HCT116 (cell line): Measurements from ENCODE around the gene OR2B2. TPM values are rescaled to one million over a fixed set of nuclear protein-coding genes. Genes with fewer than 3 reads are reported as not detected.
A peak's percentile ranks its signal among the peaks of the same experiment; 100 is the strongest.

Experiments
- ATAC-seq: fragments of 200-7000 bp; cut with Tn5 transposase; 2 replicates; pipeline ENCODE4 v1.9.1; 2020; ENCODE audit warnings: mild to moderate bottlenecking, moderate library complexity
- BruUV-seq: library from RNA; stranded (reverse); fragments of 400-500 nt; replicated peaks from 2 replicates; lab custom pipeline; 2021; lab: Mats Ljungman, UMichigan
- CTCF ChIA-PET: fragments of 300-600 bp; sonication (Branson Sonifier 250); formaldehyde crosslinking; loops from one replicate; lab custom pipeline; 2021; ENCODE audit warnings: antibody characterized with exemption; lab: Charles Lee
- POLR2A ChIA-PET: fragments of 300-600, 350-600 bp; sonication (Branson Sonifier 250); formaldehyde crosslinking; loops from one replicate; lab custom pipeline; 2021; ENCODE audit warnings: antibody characterized with exemption; lab: Charles Lee
- RAD21 ChIA-PET, 2 experiments: fragments of 300-600 bp; sonication (Branson Sonifier 250); formaldehyde crosslinking; loops; one replicate each; lab custom pipeline; 2023; ENCODE audit warnings: low total read pairs in 2 of 2; ENCODE audit not compliant: uncharacterized antibody in 2 of 2, unreplicated experiment in 2 of 2, low non-redundant PET in 1 of 2; lab: Charles Lee
- DNase-seq: peaks from one replicate; pipeline ENCODE4 v3.0.0-alpha.2; 2010; ENCODE audit warnings: low read depth, low spot score
- H2AFZ ChIP-seq: fragments of 200-600 bp; shearing (Covaris generic), sonication (generic); 2 replicates; pipeline ENCODE4 v1.6.1; 2017; ENCODE audit warnings: low read depth, mixed run types, mixed read lengths, antibody characterized with exemption, low read length; ENCODE audit not compliant: poor library complexity, severe bottlenecking
- H3K27ac ChIP-seq: 2 replicates; pipeline ENCODE4 v1.5.1; 2012; ENCODE audit warnings: low read depth, low read length
- H3K27me3 ChIP-seq: fragments of 200-600 bp; sonication (generic); 2 replicates; pipeline ENCODE4 v1.6.1; 2016; ENCODE audit warnings: mixed run types, low read length, mixed read lengths; ENCODE audit not compliant: insufficient read depth
- H3K36me3 ChIP-seq, 2 experiments: fragments of 200-500 bp in 1 of 2; fragments of 200-600 bp in 1 of 2; sonication (Bioruptor generic) in 1 of 2; sonication (generic) in 1 of 2; 2 replicates each; pipeline versions ENCODE4 v1.5.1 to v1.6.1; 2014 to 2016; ENCODE audit warnings: low read length in 2 of 2, inconsistent platforms in 1 of 2, mixed read lengths in 1 of 2, mixed run types in 1 of 2; ENCODE audit not compliant: insufficient read depth in 2 of 2, control insufficient read depth in 1 of 2
- H3K4me1 ChIP-seq, 2 experiments: fragments of 200-600 bp in 1 of 2; sonication (generic) in 1 of 2; 2 replicates each; pipeline versions ENCODE4 v1.5.1 to v1.6.1; 2012 to 2017; ENCODE audit warnings: low read length in 2 of 2, inconsistent platforms in 1 of 2, mild to moderate bottlenecking in 1 of 2, mixed read lengths in 1 of 2, mixed run types in 1 of 2, moderate library complexity in 1 of 2; ENCODE audit not compliant: insufficient read depth in 2 of 2, control insufficient read depth in 1 of 2
- H3K4me2 ChIP-seq: fragments of 200-600 bp; sonication (generic); 2 replicates; pipeline ENCODE4 v1.6.1; 2017; ENCODE audit warnings: mixed run types, low read length, mixed read lengths
- H3K4me3 ChIP-seq, 2 experiments: fragments of 200-600 bp in 1 of 2; sonication (generic) in 1 of 2; replicated peaks in 1 of 2; 2 replicates each; pipeline ENCODE4 v1.5.1; 2011 to 2016; ENCODE audit warnings: low read length in 2 of 2, control low read depth in 1 of 2, low read depth in 1 of 2, mild to moderate bottlenecking in 1 of 2, mixed read lengths in 1 of 2, mixed run types in 1 of 2
- H3K79me2 ChIP-seq: fragments of 200-600 bp; sonication (generic); 2 replicates; pipeline ENCODE4 v1.6.1; 2017; ENCODE audit warnings: mild to moderate bottlenecking, mixed run types, low read length, moderate library complexity, mixed read lengths; ENCODE audit not compliant: insufficient read depth
- H3K9ac ChIP-seq: fragments of 200-600 bp; sonication (generic); 2 replicates; pipeline ENCODE4 v1.6.1; 2016; ENCODE audit warnings: low read length, mixed read lengths
- H3K9me2 ChIP-seq: fragments of 200-600 bp; sonication (generic), shearing (Covaris generic); 2 replicates; pipeline ENCODE4 v1.6.1; 2017; ENCODE audit warnings: mixed run types, mild to moderate bottlenecking, moderate library complexity; ENCODE audit not compliant: insufficient read depth
- H3K9me3 ChIP-seq, 2 experiments: fragments of 200-500 bp in 1 of 2; fragments of 200-600 bp in 1 of 2; sonication (Bioruptor generic) in 1 of 2; sonication (generic) in 1 of 2; 2 replicates each; pipeline ENCODE4 v1.6.1; 2014 to 2017; ENCODE audit warnings: low read length in 2 of 2, mixed read lengths in 2 of 2, inconsistent platforms in 1 of 2, low read depth in 1 of 2, mild to moderate bottlenecking in 1 of 2, mixed run types in 1 of 2, moderate library complexity in 1 of 2; ENCODE audit not compliant: control insufficient read depth in 1 of 2, insufficient read depth in 1 of 2
- H4K20me1 ChIP-seq: fragments of 200-600 bp; sonication (generic), shearing (Covaris generic); 2 replicates; pipeline ENCODE4 v1.6.1; 2017; ENCODE audit warnings: mixed run types, mild to moderate bottlenecking, moderate library complexity; ENCODE audit not compliant: insufficient read depth
- CBX3 ChIP-seq: IDR thresholded peaks from 2 replicates; pipeline ENCODE4 v1.6.1; 2012; ENCODE audit warnings: low read depth
- CEBPB ChIP-seq: IDR thresholded peaks from 2 replicates; pipeline ENCODE4 v1.6.1; 2012; ENCODE audit warnings: low read depth
- EGR1 ChIP-seq: IDR thresholded peaks from 2 replicates; pipeline ENCODE4 v1.6.1; 2012; ENCODE audit warnings: low read depth
- ELF1 ChIP-seq: IDR thresholded peaks from 2 replicates; pipeline ENCODE4 v1.6.1; 2012; ENCODE audit warnings: low read depth, borderline replicate concordance
- EZH2 ChIP-seq: fragments of 200-600 bp; sonication (generic); IDR thresholded peaks from 2 replicates; pipeline ENCODE4 v1.6.1; 2017; ENCODE audit warnings: antibody characterized with exemption, mixed run types
- EZH2phosphoT487 ChIP-seq: fragments of 200-600 bp; IDR thresholded peaks from 2 replicates; pipeline ENCODE4 v1.6.1; 2018; ENCODE audit warnings: antibody characterized with exemption, borderline replicate concordance
- JUND ChIP-seq: IDR thresholded peaks from 2 replicates; pipeline ENCODE4 v1.6.1; 2012
- POLR2A ChIP-seq: IDR thresholded peaks from 2 replicates; pipeline ENCODE4 v1.7.0; 2011; ENCODE audit warnings: borderline replicate concordance; ENCODE audit not compliant: insufficient read depth, insufficient read length; ENCODE audit errors: extremely low read depth
- POLR2AphosphoS5 ChIP-seq: IDR thresholded peaks from 2 replicates; pipeline ENCODE4 v1.6.1; 2011; ENCODE audit warnings: mild to moderate bottlenecking, low read depth, low read length, moderate library complexity
- RAD21 ChIP-seq: IDR thresholded peaks from 2 replicates; pipeline ENCODE4 v1.6.1; 2012; ENCODE audit warnings: low read depth, mild to moderate bottlenecking
- SIN3A ChIP-seq: IDR thresholded peaks from 2 replicates; pipeline ENCODE4 v1.6.1; 2012; ENCODE audit warnings: low read depth
- SP1 ChIP-seq: IDR thresholded peaks from 2 replicates; pipeline ENCODE4 v1.6.1; 2012; ENCODE audit warnings: low read depth
- SRF ChIP-seq: IDR thresholded peaks from 2 replicates; pipeline ENCODE4 v1.6.1; 2012; ENCODE audit warnings: low read depth
- ZFX ChIP-seq: fragments of 450-650 bp; IDR thresholded peaks from 2 replicates; pipeline ENCODE4 v1.6.1; 2017
- ZNF274 ChIP-seq: fragments of 200-500 bp; sonication (Bioruptor generic); IDR thresholded peaks from 2 replicates; pipeline ENCODE4 v1.6.1; 2014; ENCODE audit warnings: mild to moderate bottlenecking, low read depth, low read length, inconsistent platforms
- intact Hi-C: fragments of 100-400 bp; cut with micrococcal nuclease; formaldehyde crosslinking; loops from 2 replicates; pipeline ENCODE4 v1.10.0; 2022
- total RNA-seq: library from RNA; stranded (reverse); gene quantifications from one replicate; pipeline ENCODE4 v1.2.1, GENCODE V29; 2021; ENCODE audit not compliant: unreplicated experiment
- TF ChIP-seq, protein P1 (sequence below): IDR thresholded peaks from 2 replicates; pipeline ENCODE4 v1.6.1; 2012
- TF ChIP-seq, protein P2 (sequence below): IDR thresholded peaks from 2 replicates; pipeline ENCODE4 v1.6.1; 2012; ENCODE audit warnings: low read depth
- TF ChIP-seq, protein P3 (sequence below): IDR thresholded peaks from 2 replicates; pipeline ENCODE4 v1.6.1; 2011; ENCODE audit warnings: mild to moderate bottlenecking, low read length, moderate library complexity; ENCODE audit not compliant: insufficient replicate concordance; ENCODE audit errors: extremely low read depth
- TF ChIP-seq, protein P4 (sequence below), 3 experiments: fragments of 200-600 bp in 1 of 3; sonication (generic) in 1 of 3; IDR thresholded peaks in 2 of 3; conservative IDR thresholded peaks in 1 of 3; 2 replicates each; pipeline ENCODE4 v1.5.1; 2012 to 2017; ENCODE audit warnings: low read depth in 2 of 3, low read length in 2 of 3, antibody characterized with exemption in 1 of 3, borderline replicate concordance in 1 of 3, control low read depth in 1 of 3, mild to moderate bottlenecking in 1 of 3, mixed read lengths in 1 of 3, mixed run types in 1 of 3, moderate library complexity in 1 of 3; ENCODE audit not compliant: insufficient read depth in 1 of 3

Gene OR2B2
- total RNA-seq, 1 experiment from 2014 or later = not detected

DNA sequence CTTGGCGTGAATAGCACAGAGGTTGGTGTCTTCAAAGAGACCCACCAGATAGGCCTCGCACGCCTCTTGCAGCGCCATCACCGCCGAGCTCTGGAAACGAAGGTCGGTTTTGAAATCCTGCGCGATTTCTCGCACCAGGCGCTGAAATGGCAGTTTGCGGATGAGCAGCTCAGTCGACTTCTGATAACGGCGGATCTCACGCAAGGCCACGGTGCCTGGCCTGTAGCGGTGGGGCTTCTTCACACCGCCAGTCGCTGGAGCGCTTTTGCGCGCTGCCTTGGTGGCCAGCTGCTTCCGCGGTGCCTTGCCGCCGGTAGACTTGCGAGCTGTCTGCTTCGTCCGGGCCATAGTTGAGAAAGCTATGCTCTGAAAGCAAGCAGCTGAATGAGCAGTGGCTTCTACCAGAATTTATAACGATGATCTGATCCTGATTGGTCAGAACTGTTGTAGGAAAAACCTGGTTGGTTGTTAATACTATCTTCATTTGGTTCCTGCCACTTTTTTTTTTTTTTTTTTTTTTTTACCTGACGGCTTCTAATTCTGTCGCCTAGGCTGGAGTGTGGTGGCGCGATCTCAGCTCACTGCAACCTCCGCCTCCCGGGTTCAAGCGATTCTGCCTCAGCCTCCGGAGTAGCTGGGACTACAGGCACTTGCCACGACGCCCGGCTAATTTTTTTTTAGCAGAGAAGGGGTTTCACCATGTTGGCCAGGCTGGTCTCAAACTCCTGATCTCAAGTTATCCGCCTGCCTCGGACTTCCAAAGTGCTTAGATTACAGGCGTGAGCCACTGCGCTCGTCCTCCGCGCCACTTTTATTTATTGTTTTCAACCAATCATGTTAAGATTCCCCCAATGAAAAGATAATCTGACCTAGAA is 21.5 kb downstream of the OR2B2 start:
- H3K9ac ChIP-seq = peak overlapping the region; percentile 92
- H3K27ac ChIP-seq = peak overlapping the region; percentile 98
- peak overlapping the region; percentile 86 for H3K4me2 ChIP-seq
- RAD21 ChIA-PET = interaction anchor here in 1 of 2 experiments (0.7 to 1.7 kb wide), 3 partner anchors 53 to 81 kb away, joined by 3 to 18 read pairs (median 4); a partner anchor contains a TSS
- H3K9me2 ChIP-seq = no peaks in the 10 kb centered on the region
- peak overlapping the region; percentile 69 to 76 for H3K4me3 ChIP-seq
- no peaks in the 10 kb centered on the region for H3K79me2 ChIP-seq
- H3K36me3 ChIP-seq = no peaks in the 10 kb centered on the region
- H3K9me3 ChIP-seq = no peaks in the 10 kb centered on the region
- POLR2A ChIA-PET = interaction anchor here (0.7 to 6.8 kb wide), 26 partner anchors 9 to 1869 kb away, joined by 3 to 305 read pairs (median 5); a partner anchor contains a TSS
- H3K4me1 ChIP-seq = peaks cover 20 to 48% of the 10 kb centered on the region in 2 experiments
- H2AFZ ChIP-seq = no peak overlapping the region
- BruUV-seq = TSS peak; percentile 73
- DNase-seq = peak; percentile 97
- CTCF ChIA-PET = interaction anchor here (1.4 to 2.0 kb wide), 3 partner anchors 53 to 465 kb away, joined by 4 to 9 read pairs (median 4); a partner anchor contains a TSS
- H4K20me1 ChIP-seq = no peaks in the 10 kb centered on the region
- no peaks in the 10 kb centered on the region for H3K27me3 ChIP-seq
- intact Hi-C loops = loop anchor here (1.0 to 10.0 kb wide), 7 partner anchors 52 to 1836 kb away; a partner anchor contains a TSS
- ATAC-seq = peak; percentile 39
- TF ChIP-seq, protein P1, sequence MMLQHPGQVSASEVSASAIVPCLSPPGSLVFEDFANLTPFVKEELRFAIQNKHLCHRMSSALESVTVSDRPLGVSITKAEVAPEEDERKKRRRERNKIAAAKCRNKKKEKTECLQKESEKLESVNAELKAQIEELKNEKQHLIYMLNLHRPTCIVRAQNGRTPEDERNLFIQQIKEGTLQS = no peak
- TF ChIP-seq ZFX (peak; percentile 44; the same call in 1 of the 2 replicates), CBX3 (no peak), JUND (no peak), ELF1 (no peak), SP1 (no peak), EZH2 (no peak), SIN3A (no peak), SRF (no peak), EGR1 (no peak), POLR2AphosphoS5 (peak; percentile 97), POLR2A (peak; percentile 98), EZH2phosphoT487 (no peak), RAD21 (no peak), ZNF274 (no peak), CEBPB (no peak)
- TF ChIP-seq, protein P2, sequence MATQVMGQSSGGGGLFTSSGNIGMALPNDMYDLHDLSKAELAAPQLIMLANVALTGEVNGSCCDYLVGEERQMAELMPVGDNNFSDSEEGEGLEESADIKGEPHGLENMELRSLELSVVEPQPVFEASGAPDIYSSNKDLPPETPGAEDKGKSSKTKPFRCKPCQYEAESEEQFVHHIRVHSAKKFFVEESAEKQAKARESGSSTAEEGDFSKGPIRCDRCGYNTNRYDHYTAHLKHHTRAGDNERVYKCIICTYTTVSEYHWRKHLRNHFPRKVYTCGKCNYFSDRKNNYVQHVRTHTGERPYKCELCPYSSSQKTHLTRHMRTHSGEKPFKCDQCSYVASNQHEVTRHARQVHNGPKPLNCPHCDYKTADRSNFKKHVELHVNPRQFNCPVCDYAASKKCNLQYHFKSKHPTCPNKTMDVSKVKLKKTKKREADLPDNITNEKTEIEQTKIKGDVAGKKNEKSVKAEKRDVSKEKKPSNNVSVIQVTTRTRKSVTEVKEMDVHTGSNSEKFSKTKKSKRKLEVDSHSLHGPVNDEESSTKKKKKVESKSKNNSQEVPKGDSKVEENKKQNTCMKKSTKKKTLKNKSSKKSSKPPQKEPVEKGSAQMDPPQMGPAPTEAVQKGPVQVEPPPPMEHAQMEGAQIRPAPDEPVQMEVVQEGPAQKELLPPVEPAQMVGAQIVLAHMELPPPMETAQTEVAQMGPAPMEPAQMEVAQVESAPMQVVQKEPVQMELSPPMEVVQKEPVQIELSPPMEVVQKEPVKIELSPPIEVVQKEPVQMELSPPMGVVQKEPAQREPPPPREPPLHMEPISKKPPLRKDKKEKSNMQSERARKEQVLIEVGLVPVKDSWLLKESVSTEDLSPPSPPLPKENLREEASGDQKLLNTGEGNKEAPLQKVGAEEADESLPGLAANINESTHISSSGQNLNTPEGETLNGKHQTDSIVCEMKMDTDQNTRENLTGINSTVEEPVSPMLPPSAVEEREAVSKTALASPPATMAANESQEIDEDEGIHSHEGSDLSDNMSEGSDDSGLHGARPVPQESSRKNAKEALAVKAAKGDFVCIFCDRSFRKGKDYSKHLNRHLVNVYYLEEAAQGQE = no peak
- TF ChIP-seq, protein P3, sequence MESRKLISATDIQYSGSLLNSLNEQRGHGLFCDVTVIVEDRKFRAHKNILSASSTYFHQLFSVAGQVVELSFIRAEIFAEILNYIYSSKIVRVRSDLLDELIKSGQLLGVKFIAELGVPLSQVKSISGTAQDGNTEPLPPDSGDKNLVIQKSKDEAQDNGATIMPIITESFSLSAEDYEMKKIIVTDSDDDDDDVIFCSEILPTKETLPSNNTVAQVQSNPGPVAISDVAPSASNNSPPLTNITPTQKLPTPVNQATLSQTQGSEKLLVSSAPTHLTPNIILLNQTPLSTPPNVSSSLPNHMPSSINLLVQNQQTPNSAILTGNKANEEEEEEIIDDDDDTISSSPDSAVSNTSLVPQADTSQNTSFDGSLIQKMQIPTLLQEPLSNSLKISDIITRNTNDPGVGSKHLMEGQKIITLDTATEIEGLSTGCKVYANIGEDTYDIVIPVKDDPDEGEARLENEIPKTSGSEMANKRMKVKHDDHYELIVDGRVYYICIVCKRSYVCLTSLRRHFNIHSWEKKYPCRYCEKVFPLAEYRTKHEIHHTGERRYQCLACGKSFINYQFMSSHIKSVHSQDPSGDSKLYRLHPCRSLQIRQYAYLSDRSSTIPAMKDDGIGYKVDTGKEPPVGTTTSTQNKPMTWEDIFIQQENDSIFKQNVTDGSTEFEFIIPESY = peak; percentile 85
- TF ChIP-seq, protein P4, sequence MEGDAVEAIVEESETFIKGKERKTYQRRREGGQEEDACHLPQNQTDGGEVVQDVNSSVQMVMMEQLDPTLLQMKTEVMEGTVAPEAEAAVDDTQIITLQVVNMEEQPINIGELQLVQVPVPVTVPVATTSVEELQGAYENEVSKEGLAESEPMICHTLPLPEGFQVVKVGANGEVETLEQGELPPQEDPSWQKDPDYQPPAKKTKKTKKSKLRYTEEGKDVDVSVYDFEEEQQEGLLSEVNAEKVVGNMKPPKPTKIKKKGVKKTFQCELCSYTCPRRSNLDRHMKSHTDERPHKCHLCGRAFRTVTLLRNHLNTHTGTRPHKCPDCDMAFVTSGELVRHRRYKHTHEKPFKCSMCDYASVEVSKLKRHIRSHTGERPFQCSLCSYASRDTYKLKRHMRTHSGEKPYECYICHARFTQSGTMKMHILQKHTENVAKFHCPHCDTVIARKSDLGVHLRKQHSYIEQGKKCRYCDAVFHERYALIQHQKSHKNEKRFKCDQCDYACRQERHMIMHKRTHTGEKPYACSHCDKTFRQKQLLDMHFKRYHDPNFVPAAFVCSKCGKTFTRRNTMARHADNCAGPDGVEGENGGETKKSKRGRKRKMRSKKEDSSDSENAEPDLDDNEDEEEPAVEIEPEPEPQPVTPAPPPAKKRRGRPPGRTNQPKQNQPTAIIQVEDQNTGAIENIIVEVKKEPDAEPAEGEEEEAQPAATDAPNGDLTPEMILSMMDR (IDR thresholded peaks at IDR 0.05 in 2 of 3, conservative IDR thresholded peaks at IDR 0.05 in 1 of 3; ENCODE audit: borderline replicate concordance in 1 of 3, insufficient read depth in 1 of 3, low read depth in 2 of 3, low read length in 2 of 3) = no peak
